ENCODE data around the gene TMIE. TPM values are rescaled to one million over a fixed set of nuclear protein-coding genes. Genes with fewer than 3 reads are reported as not detected.
"Not testable (repeated sequence)": the region's sequence is repeated elsewhere in the genome, so short reads cannot be mapped to it uniquely, and the experiment has no call there.

TMIE gene
- total RNA-seq, 1 donor from 2014 or later = 0.76 TPM

GRCh38 chr3:46737329-46737731, 36.1 kb downstream of the TMIE start:
- ATAC-seq (no peak), DNase-seq (ENCODE audit: low spot score) (no peak)
- intact Hi-C loops (cut with DNase I) = no loop called here

GRCh38 chr3:46739565-46739964, 38.4 kb downstream of the TMIE start:
- ATAC-seq; DNase-seq (ENCODE audit: low spot score); intact Hi-C loops (cut with DNase I): not testable (repeated sequence)

GRCh38 chr3:46742992-46743585, 41.9 kb downstream of the TMIE start:
- DNase-seq (ENCODE audit: low spot score) = no peak
- intact Hi-C loops (cut with DNase I) = no loop called here
- no peak for ATAC-seq

- no peak for ATAC-seq
- intact Hi-C loops (cut with DNase I) = no loop called here
These were observed 45.5 kb downstream of the TMIE start for GRCh38 chr3:46746711-46747110.

GRCh38 chr3:46748170-46748569, 47.0 kb downstream of the TMIE start:
- intact Hi-C loops (cut with DNase I) = no loop called here
- no peak for DNase-seq (ENCODE audit: low spot score)
- ATAC-seq = no peak

More at GRCh38 chr3:46746711-46747110, 45.5 kb downstream of the TMIE start:
- no peak for DNase-seq (ENCODE audit: low spot score)

- ATAC-seq = no peak
- no peak for DNase-seq (ENCODE audit: low spot score)
- intact Hi-C loops (cut with DNase I) = no loop called here
These were observed 47.9 kb downstream of the TMIE start for GRCh38 chr3:46749129-46749528.

- intact Hi-C loops (cut with DNase I) = no loop called here
- no peak for DNase-seq (ENCODE audit: low spot score)
- ATAC-seq = no peak
These were observed 49.4 kb downstream of the TMIE start for GRCh38 chr3:46750555-46751038.

GRCh38 chr3:46753127-46753526, 51.9 kb downstream of the TMIE start:
- intact Hi-C loops (cut with DNase I); ATAC-seq; DNase-seq (ENCODE audit: low spot score): not testable (repeated sequence)

- intact Hi-C loops (cut with DNase I) = no loop called here
- ATAC-seq = no peak
- DNase-seq (ENCODE audit: low spot score) = no peak
These were observed 54.5 kb downstream of the TMIE start for GRCh38 chr3:46755646-46756045.

- DNase-seq (ENCODE audit: low spot score) (no peak), ATAC-seq (no peak)
- intact Hi-C loops (cut with DNase I) = no loop called here
These were observed 55.5 kb downstream of the TMIE start for GRCh38 chr3:46756642-46757041.

- ATAC-seq (no peak), DNase-seq (ENCODE audit: low spot score) (no peak)
- intact Hi-C loops (cut with DNase I) = no loop called here
These were observed 58.3 kb downstream of the TMIE start for GRCh38 chr3:46759239-46760167.

Other genes with a start within 250 kb of the TMIE start
- 11.3 TPM for gene LTF, start 236.5 kb upstream of the TMIE start, total RNA-seq
- not detected for gene RTP3, start 203.4 kb upstream of the TMIE start, total RNA-seq
- gene LRRC2, start 135.1 kb upstream of the TMIE start, total RNA-seq = 2.2 TPM
- not detected for gene FAM240A, start 88.9 kb upstream of the TMIE start, total RNA-seq
- gene ALS2CL, start 7.7 kb upstream of the TMIE start, total RNA-seq = 18.5 TPM
- gene PRSS50, start 16.5 kb downstream of the TMIE start, total RNA-seq = 0.13 TPM
- gene MYL3, start 162.1 kb downstream of the TMIE start, total RNA-seq = 3.3 TPM
- 6.6 TPM for gene PTH1R, start 176.3 kb downstream of the TMIE start, total RNA-seq